ENCODE results near the gene FAM186B.

DNA sequence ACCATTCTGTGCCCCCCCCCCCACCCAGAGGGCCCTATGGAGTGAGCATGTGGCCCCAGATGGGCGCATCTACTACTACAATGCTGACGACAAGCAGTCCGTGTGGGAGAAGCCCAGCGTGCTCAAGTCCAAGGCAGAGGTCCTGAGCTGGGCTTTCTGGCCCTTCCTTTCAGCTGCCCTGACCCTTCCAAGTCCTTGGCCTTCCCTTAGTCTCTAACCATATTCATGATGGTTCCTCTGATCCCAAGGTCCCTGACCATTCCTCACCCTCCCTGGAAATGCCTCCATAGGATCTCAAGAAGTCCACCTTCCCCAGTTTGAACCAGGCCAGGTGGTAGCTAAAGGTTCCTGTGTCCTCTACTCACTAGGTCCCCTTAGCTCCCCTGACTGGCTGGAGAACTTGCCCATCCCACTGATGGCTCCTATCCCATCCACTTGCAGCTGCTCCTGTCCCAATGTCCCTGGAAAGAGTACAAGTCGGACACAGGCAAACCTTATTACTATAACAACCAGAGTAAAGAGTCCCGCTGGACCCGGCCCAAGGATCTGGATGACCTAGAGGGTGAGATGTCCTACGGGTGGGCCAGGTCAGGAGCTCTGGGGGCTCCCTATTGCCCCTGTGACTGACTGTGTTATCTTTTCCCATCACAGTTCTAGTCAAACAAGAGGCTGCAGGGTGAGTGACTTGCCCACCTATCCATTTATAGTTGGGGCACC, 27.7 kb upstream of the FAM186B start:
- no peak for TF ChIP-seq EZH2 (IDR thresholded peaks at IDR 0.05; ENCODE audit: borderline replicate concordance, low read depth, low read length, severe bottlenecking)
- TF ChIP-seq, protein P1, sequence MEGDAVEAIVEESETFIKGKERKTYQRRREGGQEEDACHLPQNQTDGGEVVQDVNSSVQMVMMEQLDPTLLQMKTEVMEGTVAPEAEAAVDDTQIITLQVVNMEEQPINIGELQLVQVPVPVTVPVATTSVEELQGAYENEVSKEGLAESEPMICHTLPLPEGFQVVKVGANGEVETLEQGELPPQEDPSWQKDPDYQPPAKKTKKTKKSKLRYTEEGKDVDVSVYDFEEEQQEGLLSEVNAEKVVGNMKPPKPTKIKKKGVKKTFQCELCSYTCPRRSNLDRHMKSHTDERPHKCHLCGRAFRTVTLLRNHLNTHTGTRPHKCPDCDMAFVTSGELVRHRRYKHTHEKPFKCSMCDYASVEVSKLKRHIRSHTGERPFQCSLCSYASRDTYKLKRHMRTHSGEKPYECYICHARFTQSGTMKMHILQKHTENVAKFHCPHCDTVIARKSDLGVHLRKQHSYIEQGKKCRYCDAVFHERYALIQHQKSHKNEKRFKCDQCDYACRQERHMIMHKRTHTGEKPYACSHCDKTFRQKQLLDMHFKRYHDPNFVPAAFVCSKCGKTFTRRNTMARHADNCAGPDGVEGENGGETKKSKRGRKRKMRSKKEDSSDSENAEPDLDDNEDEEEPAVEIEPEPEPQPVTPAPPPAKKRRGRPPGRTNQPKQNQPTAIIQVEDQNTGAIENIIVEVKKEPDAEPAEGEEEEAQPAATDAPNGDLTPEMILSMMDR (IDR thresholded peaks at IDR 0.05; ENCODE audit: borderline replicate concordance, extremely low read depth, low read length, poor library complexity, severe bottlenecking): no peak
